Upper lobe of left lung (tissue), 4 donors: ENCODE data around the gene RAI1.

Experiments used
- CTCF ChIP-seq, 6 experiments: fragments of 450-650 bp in 4 of 6; fragments of 200-600 bp in 2 of 6; sonication (generic) in 2 of 6; IDR thresholded peaks; one replicate each; pipeline ENCODE4 v1.5.1; 2016 to 2019; ENCODE audit warnings: antibody characterized with exemption in 6 of 6
- POLR2A ChIP-seq, 4 donors: fragments of 450-650 bp; IDR thresholded peaks; one replicate each; pipeline ENCODE4 v1.5.1; 2016 to 2017; ENCODE audit warnings: antibody characterized with exemption in 4 of 4, mild to moderate bottlenecking in 2 of 4
- POLR2AphosphoS5 ChIP-seq, 2 donors: sonication (generic); formaldehyde crosslinking; IDR thresholded peaks; one replicate each; pipeline ENCODE4 v1.5.1; 2017; ENCODE audit warnings: antibody characterized with exemption in 2 of 2

- TF ChIP-seq CTCF (IDR thresholded peaks at IDR 0.05), result no peak
- TF ChIP-seq POLR2AphosphoS5 (IDR thresholded peaks at IDR 0.05), result no peak
- no peak for TF ChIP-seq POLR2A (IDR thresholded peaks at IDR 0.05)
These were observed 10.4 kb downstream of the RAI1 start for GRCh38 chr17:17691468-17692263.
